Iris pigment epithelial cell (primary cell): Measurements from ENCODE around the gene B3GALT6.

ENCODE experiments used
- DNase-seq: peaks from one replicate; pipeline ENCODE4 v3.0.0-alpha.2; 2011; ENCODE audit warnings: low read depth

The B3GALT6 gene

DNA sequence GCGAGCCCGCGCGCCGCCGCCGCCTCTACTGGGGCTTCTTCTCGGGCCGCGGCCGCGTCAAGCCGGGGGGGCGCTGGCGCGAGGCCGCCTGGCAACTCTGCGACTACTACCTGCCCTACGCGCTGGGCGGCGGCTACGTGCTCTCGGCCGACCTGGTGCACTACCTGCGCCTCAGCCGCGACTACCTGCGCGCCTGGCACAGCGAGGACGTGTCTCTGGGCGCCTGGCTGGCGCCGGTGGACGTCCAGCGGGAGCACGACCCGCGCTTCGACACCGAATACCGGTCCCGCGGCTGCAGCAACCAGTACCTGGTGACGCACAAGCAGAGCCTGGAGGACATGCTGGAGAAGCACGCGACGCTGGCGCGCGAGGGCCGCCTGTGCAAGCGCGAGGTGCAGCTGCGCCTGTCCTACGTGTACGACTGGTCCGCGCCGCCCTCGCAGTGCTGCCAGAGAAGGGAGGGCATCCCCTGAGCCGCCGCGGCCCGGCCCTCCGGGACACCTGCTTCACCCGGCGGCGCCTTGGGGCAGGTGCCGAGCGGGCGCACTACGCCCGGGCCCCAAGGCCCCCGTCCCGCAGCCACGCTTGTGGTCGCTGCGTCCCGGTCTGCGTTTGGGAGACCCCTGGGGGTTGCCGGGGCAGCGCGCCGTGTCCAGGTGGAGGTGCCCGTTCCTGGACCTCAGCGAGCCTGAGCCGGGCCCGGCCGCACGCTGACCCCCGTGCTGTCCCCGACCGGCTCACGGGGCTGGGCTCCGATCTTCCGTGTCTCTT, 944 bp downstream of the B3GALT6 start:
- no peak for DNase-seq

GRCh38 chr1:1233567-1233892, 1.5 kb downstream of the B3GALT6 start:
- DNase-seq, result no peak

- DNase-seq, result no peak
Measured at GRCh38 chr1:1234180-1234808, 2.3 kb downstream of the B3GALT6 start.

GRCh38 chr1:1235016-1235744, 3.1 kb downstream of the B3GALT6 start:
- DNase-seq, result no peak

- DNase-seq, result no peak
Measured at GRCh38 chr1:1236176-1236763, 4.2 kb downstream of the B3GALT6 start.

DNA sequence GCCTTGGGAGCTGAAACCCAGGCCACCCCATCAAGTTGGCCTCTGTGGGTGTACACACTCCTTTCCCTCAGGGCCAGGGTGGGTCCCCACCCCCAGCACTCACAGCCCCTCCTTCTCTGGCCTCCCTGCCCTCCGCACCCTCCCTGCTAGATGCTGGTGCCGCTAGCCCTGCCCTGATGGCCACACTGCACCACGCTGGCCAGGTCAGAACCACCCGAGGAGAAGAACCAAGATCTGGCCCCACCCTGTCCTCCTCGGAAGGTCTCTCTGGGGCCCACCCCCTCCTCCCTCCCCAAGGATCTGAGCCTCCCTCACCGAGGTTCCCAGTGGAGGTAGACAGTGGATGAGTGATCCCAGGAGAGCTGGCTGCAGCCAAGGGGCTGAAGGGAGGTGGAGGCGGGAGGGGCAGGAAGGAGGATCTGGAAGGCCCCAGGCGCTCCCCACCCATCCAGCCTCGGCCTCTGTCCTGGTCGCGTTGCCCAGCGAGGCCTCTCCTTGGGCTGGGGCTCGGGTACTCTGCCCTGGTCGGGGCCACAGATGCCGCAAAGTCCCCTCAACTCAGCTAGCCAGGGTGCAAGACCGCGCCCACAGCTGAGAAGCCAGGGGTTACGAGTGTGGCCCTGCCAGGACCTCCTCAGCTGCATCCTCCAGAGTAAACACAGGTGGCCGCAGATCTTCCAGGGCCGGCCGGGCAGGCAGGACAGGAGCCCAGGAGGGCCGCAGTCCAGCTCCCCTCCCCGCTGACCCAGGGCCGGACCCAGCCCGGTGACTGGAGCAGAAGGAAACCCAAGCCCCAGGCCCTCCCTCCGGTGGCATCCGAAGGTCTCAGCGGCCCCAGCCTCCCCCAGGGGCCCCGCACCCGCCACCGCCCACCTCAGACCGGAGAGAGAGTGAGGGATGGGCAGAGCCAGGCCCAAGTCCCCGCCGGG, 5.2 kb downstream of the B3GALT6 start:
- no peak for DNase-seq

GRCh38 chr1:1237874-1238701, 6.1 kb downstream of the B3GALT6 start:
- no peak for DNase-seq

GRCh38 chr1:1238702-1239178, 6.7 kb downstream of the B3GALT6 start:
- no peak for DNase-seq

GRCh38 chr1:1239227-1239613, 7.2 kb downstream of the B3GALT6 start:
- no peak for DNase-seq

DNA sequence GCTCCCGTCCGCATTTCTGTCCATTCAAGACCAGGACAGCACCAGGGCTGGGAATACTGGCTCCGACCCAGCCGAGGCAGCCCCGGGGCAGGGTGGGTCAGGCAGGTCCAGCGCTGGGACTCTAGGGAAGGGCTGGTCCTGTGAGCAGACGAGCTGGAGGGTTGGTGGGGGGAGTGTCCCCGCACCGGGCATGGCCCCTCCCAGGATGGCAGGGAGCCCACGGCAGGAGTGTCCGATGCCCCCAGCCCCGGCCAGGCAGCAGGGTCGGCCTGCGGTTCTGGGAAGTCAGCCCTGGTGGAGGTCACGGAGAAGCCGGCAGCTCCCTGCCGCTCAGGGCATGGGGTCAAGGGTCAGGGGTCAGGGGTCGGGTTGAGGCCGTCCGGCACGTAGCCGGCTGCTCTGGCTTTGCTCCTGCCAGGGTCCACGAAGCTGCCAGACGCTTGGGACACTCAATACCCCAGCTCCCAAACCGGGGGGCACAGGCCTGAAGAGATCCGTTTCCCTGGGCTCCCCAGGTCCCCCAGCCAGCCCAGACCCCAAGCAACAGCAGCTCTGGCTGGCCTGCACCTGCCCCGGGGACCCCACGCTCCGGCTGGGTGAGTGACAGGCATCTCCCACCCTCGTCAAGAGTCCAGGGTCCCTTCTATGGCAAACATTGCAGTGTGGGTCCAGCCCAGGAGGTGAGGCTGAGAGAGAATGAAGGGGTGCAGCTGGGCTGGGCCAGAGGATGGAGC, 7.7 kb downstream of the B3GALT6 start:
- DNase-seq, result no peak

DNA sequence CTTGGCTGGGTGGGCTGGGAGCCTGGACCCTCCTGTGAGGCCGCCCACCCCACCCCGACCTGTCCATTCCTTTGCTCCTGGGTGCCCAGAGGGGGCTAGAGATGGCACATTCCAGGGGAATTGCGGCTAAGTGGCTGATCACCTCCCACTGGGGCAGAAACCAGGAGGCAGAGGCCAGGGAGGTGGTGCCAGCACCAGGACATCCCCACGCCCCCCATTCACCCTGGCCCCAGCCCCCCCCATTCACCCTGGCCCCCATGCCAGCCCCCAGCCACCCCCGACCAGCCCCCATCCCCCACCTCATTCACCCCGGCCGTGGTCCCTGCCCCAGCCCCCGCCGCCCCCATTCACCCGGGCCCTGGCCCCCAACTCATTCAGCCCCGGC, 8.3 kb downstream of the B3GALT6 start:
- DNase-seq, result no peak

- DNase-seq, result no peak
Measured at GRCh38 chr1:1240822-1241587, 9.0 kb downstream of the B3GALT6 start.

DNA sequence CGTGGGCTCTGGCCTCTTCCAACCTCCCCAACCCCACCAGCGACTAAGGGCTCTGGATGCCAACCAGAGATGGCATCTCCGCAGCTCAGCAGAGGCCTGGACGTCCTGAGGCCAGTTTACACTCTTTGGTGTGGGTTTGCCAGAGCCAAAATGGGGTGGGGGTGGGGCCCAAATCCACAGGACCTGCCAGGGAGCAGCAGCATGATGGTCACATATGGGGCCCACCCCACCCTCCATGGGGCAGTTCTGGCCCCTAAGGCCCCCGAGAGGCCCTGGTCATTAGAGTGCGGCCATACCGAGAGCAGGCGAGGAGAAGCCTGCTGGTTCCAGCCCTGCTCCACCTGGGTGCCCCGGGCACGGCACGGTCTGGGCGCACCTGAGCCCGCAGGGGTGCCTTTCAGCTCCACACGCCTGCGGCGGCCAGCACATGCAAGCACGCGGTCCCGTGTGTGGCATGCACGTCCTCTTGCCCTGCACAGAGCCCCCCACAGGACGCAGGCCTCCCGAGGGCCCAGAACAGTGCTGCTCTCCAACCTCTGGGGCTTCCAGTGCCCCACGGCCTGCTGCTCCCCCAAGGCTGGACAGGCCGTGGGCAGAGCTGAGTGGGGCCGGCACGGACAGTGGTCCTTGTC, 9.7 kb downstream of the B3GALT6 start:
- no peak for DNase-seq

- DNase-seq, result no peak
Measured at GRCh38 chr1:1242461-1243265, 10.6 kb downstream of the B3GALT6 start.

DNA sequence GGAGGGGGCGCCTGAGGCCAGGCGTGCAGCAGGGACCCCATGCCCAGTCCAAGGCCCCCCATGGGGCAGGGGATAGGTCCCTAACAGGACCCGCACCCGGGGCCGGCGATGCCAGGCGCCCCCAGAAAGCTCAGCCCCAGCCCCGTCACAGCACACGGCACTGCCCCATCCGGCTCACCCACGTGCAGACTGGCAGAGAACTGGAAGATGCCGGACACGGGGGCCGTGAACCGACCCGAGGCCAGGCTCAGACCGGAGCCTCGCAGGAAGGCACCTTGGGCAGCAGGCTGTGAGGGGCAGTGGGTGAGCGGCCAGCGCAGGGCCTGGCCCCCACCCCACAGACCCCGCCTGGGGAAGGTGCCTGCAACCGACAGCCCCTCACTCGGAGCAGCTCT, 11.2 kb downstream of the B3GALT6 start:
- no peak for DNase-seq

GRCh38 chr1:1243807-1244191, 11.8 kb downstream of the B3GALT6 start:
- DNase-seq, result no peak

GRCh38 chr1:1244192-1244811, 12.3 kb downstream of the B3GALT6 start:
- no peak for DNase-seq
